Activated CD8-positive, alpha-beta memory T cell treated with anti-CD3 and anti-CD28 coated beads for 1 hour (primary cell): Measurements from ENCODE around the gene OBSCN.

Source experiments
- DNase-seq, 2 donors: peaks; one replicate each; pipeline ENCODE4 v3.0.0-alpha.2; 2020; ENCODE audit warnings: low read depth in 1 of 2; ENCODE audit errors: extremely low read depth in 1 of 2

OBSCN gene

DNA sequence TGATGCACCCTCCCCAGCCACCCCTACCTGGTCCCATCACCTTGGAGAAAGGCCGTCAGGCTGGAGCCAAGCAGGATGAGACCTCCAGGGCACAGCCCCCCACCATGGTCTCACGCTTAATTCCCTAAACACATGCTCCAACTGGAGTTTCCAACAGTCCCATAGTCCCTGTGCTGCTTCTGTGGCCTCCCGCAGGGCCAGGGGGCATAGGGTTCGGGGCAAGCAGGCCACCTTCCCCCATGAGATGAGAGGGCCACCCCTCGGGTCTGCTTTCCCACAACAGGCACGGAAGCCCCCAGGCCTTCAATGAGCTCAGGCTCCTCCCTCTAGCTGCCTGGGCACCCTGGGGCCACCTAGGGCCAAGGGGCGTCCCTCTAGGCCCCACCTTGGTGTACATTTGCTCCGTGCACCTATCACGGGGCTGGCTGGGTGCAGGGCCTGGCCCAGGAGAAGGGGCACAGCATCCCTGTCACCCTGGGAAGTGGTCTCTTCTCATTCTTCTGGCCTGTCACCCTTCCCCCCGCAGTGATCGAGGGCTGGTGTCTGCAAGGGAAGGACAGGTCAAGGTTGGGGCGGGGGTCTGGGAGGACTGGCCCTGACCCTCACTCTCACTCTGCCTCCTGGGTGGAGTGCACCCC is 156.3 kb downstream of the OBSCN start:
- DNase-seq = no peak

DNA sequence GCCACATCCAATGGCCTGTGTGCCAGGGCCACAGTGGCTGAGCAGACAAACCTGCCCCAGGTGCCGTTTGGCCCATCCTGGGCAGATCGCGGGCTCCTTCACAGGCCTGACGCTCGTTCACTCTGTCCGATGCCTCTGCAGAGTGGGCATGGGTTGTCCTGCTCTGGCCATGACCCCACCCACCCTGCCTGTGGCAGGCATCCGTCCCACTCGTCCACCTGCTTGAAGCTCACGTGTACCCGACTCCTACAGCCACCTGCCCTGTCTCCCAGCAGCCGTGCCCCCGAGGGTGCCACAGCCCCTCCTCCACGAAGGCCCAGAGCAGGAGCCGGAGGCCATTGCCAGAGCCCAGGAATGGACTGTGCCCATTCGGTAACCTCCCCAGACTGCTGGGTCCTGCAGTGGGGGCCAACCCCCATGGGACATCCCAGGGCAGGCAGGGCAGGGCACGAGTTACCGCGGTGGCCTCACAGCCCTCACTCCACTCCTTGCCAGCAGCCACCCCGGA is 156.9 kb downstream of the OBSCN start:
- DNase-seq = no peak

DNA sequence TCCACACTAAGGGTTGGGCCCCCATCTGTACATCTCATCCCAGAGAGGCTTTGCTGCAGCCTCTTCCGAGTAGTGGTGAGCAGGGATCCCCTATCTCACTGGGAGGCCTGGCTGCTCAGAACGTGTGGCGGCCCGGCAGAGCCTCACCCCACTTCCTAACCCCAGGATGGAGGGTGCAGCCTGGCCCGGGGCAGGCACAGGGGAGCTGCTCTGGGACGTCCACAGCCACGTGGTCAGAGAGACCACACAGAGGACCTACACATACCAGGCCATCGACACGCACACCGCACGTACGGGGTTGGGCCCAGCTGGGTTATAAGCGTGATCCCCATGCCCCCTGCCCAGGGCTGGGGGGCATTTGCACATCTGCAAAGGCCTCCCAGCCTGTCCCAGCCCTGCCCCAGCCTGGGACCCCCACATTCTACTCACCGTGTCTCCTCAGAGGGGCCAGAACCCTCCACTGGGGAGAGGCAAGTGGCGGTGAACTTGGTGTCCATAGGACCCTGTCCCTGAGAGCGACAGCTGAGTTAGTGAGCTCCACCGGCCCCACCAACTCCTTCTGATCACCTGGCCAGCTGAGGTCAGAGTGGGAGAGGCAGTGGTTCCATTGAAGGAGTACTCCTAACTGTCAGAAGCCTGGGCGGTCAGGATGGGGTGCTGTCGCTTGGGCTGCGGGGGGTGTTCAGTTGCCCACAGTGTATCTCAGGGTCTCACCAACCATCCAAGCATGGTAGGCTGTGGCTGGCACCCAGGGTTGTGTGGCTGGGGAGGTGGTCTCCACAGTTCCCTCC is 157.6 kb downstream of the OBSCN start:
- no peak for DNase-seq

DNA sequence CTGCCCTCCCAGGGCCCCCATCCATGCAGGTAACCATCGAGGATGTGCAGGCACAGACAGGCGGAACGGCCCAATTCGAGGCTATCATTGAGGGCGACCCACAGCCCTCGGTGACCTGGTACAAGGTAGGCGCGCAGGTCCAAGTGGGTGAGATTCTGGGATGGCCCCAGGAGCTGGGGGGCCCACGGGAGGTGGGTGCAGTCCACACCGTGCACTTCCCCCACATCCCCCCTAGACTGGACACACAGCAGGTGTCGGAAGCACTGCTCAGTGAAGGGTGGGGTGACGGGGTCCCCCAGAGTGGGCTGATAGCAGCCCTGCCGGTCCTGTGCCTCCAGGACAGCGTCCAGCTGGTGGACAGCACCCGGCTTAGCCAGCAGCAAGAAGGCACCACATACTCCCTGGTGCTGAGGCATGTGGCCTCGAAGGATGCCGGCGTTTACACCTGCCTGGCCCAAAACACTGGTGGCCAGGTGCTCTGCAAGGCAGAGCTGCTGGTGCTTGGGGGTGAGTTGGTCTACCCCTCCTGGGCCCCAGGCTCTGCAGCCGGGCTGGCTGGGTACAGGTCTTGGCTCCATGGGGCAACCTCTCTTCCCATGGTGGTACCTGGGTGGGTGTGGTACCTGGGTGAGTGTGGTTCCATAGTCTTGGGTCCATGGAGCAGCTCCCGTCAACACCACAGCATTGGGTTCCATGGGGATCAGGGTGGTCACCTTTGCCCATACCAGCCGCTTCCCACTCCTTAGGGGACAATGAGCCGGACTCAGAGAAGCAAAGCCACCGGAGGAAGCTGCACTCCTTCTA is 158.4 kb downstream of the OBSCN start:
- no peak for DNase-seq

DNA sequence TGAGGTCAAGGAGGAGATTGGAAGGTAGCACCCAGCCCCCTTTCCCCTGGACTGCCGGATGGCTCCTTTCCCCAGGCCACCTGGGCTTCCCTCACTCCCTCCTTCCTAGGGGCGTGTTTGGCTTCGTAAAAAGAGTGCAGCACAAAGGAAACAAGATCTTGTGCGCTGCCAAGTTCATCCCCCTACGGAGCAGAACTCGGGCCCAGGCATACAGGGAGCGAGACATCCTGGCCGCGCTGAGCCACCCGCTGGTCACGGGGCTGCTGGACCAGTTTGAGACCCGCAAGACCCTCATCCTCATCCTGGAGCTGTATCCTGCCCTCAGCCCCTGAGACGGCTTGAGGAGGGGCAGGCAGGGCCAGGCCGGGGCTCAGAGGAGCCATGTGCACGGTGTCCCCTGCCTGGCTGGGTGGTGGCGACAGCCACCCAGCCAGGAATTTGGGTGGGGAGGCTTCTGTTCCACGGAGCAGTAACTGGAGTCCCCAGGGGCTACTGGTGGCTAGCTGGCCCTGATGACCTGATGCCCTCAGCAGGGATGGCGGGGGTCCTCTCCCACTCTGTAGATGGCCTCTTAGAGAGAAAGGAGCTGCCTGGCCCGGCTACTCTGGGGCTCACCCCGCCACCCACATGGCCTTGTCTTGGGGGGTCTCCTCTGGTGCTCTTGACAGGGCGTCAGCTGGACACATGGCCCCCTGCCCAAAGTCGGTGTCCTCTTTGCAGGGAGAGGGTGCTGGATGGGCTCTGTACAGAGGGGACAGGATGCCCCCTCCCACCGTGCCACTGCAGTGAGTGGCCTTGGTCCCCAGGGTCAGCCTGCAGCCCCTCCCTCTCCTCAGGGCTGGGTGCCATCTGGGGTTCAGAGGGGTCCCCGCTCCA is 159.3 kb downstream of the OBSCN start:
- no peak for DNase-seq

DNA sequence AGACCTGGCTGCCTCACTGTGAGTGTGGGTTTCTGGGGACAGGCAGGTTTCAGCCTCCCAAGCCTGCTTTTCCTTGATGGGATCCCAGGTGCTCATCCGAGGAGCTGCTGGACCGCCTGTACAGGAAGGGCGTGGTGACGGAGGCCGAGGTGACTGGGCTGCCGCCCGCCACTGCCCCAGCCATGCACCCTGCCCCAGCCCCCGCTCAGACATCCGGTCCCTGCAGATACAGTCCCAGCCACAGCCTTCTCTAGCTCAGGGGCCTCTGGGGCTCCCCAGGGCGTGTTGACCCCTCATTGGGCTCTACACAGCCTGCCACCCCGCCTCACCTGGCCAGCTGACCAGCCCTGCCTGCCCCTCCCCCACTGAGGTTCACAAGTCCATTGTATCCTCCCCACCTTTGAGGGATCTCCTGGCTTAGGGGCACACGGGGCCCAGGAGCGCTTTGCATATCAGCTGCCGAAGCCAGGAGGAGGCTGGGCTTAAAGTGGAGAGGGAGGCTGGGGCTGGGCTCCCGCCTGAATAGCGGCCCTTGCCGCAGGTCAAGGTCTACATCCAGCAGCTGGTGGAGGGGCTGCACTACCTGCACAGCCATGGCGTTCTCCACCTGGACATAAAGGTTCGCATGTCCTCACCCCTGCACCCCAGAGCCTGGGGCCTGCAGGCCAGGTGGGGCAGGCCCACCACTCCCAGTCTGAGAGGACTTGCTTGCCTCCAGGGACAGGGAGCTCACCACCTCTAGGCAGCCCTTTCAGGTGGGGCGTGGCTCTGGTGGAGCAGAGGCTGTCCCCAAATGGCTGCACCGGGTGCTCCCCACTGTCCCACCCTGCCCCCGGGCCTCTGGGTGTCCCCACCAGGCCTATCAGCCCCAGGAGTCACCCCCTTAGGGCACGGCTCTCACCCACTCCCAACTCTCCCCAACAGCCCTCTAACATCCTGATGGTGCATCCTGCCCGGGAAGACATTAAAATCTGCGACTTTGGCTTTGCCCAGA is 160.3 kb downstream of the OBSCN start:
- DNase-seq = no peak

DNA sequence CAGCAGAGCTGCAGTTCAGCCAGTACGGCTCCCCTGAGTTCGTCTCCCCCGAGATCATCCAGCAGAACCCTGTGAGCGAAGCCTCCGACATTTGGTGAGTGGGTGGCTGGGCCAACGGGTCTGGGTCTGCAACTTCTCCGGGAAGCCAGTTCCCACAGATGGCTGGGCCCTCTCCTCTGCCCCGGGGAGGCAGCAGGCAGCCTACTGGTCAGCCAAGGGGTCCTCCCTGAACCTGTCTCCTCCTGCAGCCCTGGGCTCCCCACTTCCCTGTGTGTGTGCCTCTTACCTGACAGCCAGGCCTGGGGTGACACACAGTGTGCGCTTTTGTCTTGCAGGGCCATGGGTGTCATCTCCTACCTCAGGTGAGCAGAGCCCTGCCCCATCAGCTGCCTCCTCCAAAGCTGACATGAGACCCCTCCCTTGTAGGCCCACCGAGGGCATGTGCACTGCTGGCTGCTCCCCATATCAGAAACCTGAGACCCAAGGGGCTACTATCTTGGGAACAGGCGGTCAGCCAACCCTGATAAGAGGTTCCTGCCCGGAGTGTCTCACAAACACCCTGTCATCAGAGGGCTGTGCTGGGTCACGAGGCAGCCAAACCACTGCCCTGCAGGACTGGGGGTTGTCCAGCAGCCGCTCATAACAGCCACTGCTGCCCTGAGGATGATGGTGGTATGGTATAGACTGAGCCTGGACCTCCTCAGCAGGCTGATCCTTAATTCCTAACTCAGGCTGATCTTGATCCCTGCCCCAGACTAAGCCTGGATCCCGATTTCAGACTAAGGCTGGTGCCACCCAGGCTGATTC is 161.2 kb downstream of the OBSCN start:
- DNase-seq = no peak

DNA sequence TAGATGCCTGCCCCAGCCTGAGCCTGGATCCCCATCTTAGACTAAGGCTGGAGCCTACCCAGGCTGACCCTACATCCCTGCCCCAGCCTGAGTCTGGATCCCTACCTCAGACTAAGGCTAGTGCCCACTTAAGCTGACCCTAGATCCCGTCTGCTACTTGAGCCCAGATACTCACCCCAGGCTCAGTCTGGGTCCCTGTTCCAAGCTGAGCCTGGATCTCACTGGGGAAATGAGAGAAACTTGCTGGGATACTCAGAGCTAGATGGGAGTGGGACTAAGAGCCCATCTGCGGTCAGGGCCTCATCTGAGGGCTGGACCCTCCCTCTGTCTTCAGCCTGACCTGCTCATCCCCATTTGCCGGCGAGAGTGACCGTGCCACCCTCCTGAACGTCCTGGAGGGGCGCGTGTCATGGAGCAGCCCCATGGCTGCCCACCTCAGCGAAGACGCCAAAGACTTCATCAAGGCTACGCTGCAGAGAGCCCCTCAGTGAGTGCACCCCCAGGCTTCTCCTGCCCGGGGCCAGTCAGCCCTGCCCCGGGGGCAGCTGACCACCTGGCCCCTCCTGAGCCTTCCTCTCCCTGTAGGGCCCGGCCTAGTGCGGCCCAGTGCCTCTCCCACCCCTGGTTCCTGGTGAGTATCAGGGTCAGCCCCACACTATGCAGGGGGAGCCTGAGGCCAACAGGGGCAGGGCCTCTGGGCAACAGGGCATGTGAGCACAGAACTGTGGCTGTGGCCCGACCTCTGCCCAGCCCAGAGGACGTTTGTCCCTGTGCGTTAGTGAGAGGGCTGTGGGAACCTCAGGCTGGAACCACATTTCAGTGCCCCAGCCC is 162.0 kb downstream of the OBSCN start:
- no peak for DNase-seq

DNA sequence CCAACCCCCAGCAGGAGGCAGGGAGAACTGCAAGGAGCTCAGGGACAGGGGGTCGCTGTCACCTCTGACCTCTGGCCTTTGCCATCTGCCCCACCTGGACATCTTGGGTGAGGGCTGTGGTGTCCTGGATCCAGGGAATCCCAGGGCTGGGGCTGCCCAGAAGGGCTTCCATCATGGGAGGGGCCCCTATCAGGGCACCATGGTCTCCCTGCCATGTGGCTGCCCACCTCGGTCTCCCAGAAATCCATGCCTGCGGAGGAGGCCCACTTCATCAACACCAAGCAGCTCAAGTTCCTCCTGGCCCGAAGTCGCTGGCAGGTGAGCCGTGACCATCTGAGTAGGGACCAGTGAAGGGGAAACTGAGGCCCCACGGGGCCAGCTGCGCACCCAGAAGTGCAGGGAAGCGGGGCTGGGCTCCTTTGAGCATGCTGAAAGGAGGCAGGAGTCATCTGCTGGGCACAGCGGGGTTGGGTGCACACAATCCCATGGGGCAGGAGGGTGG is 162.6 kb downstream of the OBSCN start:
- no peak for DNase-seq

DNA sequence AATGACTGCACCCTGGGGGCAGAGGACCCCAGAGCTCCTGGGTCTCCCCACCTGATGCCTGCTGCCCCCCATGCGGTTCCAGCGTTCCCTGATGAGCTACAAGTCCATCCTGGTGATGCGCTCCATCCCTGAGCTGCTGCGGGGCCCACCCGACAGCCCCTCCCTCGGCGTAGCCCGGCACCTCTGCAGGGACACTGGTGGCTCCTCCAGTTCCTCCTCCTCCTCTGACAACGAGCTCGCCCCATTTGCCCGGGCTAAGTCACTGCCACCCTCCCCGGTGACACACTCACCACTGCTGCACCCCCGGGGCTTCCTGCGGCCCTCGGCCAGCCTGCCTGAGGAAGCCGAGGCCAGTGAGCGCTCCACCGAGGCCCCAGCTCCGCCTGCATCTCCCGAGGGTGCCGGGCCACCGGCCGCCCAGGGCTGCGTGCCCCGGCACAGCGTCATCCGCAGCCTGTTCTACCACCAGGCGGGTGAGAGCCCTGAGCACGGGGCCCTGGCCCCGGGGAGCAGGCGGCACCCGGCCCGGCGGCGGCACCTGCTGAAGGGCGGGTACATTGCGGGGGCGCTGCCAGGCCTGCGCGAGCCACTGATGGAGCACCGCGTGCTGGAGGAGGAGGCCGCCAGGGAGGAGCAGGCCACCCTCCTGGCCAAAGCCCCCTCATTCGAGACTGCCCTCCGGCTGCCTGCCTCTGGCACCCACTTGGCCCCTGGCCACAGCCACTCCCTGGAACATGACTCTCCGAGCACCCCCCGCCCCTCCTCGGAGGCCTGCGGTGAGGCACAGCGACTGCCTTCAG is 163.3 kb downstream of the OBSCN start:
- DNase-seq = no peak

DNA sequence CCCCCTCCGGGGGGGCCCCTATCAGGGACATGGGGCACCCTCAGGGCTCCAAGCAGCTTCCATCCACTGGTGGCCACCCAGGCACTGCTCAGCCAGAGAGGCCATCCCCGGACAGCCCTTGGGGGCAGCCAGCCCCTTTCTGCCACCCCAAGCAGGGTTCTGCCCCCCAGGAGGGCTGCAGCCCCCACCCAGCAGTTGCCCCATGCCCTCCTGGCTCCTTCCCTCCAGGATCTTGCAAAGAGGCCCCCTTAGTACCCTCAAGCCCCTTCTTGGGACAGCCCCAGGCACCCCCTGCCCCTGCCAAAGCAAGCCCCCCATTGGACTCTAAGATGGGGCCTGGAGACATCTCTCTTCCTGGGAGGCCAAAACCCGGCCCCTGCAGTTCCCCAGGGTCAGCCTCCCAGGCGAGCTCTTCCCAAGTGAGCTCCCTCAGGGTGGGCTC is 163.9 kb downstream of the OBSCN start:
- DNase-seq = no peak

DNA sequence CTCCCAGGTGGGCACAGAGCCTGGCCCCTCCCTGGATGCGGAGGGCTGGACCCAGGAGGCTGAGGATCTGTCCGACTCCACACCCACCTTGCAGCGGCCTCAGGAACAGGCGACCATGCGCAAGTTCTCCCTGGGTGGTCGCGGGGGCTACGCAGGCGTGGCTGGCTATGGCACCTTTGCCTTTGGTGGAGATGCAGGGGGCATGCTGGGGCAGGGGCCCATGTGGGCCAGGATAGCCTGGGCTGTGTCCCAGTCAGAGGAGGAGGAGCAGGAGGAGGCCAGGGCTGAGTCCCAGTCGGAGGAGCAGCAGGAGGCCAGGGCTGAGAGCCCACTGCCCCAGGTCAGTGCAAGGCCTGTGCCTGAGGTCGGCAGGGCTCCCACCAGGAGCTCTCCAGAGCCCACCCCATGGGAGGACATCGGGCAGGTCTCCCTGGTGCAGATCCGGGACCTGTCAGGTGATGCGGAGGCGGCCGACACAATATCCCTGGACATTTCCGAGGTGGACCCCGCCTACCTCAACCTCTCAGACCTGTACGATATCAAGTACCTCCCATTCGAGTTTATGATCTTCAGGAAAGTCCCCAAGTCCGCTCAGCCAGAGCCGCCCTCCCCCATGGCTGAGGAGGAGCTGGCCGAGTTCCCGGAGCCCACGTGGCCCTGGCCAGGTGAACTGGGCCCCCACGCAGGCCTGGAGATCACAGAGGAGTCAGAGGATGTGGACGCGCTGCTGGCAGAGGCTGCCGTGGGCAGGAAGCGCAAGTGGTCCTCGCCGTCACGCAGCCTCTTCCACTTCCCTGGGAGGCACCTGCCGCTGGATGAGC is 164.5 kb downstream of the OBSCN start:
- no peak for DNase-seq

DNA sequence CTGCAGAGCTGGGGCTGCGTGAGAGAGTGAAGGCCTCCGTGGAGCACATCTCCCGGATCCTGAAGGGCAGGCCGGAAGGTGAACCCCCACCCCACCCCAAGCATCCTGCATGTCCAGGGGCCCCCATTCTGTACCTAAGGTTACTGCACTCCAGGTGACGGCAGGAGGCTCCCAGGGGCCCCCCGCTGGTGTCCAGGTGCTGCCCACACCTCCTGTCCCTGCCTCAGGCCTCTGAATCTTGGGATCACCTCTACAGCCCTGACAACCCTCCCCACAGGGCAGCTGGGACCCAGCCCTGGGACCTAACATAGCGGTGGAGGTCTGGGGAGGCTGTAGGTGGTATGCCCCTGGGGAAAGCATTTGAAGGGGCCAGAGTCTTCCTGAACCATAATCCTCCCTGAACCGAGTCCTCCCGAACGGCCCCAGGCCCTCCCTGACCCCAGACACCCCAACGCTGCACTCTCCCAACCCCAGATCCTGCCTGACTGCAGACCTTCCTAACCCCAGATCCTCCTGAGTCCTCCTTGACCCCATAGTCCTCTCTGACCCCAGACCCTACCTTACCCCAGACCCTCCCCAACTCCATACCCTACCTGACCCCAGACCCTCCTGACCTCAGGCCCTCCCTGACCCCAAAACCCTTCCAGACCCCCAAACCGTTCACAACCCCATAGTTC is 165.3 kb downstream of the OBSCN start:
- DNase-seq = no peak

DNA sequence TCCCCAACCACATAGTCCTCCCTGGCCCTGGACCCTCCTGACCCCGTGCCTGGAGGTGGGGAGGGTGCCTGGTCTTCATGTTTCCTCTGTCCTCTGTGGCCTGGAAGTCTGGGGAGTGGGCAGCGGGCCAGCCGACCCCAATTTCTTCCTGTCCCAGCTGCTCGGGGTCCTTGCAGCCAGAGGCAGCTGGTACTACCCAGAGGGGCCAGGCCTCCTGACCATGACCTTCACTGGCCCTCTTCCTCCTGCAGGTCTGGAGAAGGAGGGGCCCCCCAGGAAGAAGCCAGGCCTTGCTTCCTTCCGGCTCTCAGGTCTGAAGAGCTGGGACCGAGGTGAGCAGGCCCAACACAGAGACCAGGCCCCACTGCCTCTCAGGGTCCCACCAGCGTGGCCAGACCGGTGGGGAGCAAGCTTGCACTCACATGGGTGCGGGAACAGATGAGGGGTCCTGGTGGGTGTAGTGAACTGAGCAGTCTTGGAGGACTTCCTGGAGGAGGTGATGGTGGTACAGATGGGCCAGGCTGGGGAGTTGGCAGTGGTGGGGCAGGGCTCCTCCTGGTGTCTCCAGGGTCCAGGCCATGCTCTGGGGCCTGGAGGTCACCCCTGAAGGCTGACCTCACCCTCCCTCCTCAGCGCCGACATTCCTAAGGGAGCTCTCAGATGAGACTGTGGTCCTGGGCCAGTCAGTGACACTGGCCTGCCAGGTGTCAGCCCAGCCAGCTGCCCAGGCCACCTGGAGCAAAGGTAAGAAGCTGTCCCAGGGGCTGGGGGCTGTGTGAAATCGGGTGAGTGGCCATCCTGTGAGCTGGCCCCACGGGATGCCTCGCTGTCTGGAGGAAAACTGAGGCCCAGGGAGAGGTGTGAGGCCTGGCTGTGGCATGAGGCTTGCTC is 166.1 kb downstream of the OBSCN start:
- DNase-seq = no peak
